Measurements from ENCODE around the gene BUD23.

Gene BUD23

DNA sequence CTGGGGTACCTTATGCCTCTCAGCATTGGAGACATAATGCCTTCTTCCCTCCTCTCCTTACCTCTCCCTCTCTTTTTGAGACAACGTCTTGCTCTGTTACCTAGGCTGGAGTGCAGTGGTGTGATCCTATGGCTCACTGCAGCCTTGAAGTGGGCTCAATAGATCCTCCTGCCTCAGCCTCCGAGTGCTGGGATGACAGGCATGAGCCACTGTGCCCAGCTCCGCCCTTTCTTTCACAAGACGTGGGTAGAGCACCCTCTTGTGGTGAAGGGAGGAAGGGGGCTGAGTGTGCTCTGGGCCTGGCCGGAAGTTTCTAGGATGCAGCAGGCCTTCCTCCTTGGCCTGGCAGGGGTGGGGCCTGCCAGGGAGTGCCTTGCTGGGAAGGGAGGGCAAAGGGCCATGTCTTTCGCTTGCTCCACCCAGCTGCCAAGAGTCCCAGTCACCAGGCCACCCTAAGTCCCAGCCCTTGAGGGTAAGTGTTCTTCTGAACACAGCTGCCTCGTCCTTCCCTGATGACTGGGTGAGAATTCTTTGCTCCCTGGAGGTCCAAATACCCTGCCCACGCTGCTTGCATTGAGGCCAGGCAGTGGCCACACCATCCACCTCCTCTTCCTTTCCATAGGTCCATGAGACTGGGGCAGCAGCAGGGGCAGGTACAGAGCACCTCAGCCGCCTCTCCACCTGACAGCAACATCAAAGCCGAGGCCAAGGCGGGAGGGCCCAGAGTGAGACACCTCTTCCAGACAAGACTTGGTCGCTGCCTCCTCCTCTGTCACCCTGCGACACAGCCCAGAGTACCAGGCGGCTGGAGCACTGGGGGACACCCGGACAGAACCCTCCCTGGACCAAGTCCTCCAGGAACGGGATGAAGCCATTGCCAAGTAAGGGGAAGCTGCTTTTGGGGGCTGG lies 51.5 kb downstream of the BUD23 start:
- TF ChIP-seq, protein P1, sequence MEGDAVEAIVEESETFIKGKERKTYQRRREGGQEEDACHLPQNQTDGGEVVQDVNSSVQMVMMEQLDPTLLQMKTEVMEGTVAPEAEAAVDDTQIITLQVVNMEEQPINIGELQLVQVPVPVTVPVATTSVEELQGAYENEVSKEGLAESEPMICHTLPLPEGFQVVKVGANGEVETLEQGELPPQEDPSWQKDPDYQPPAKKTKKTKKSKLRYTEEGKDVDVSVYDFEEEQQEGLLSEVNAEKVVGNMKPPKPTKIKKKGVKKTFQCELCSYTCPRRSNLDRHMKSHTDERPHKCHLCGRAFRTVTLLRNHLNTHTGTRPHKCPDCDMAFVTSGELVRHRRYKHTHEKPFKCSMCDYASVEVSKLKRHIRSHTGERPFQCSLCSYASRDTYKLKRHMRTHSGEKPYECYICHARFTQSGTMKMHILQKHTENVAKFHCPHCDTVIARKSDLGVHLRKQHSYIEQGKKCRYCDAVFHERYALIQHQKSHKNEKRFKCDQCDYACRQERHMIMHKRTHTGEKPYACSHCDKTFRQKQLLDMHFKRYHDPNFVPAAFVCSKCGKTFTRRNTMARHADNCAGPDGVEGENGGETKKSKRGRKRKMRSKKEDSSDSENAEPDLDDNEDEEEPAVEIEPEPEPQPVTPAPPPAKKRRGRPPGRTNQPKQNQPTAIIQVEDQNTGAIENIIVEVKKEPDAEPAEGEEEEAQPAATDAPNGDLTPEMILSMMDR (IDR thresholded peaks at IDR 0.05; ENCODE audit: low read depth, low read length, missing control alignments), result peak; percentile 78
- no peak overlapping the region for H3K4me3 ChIP-seq (ENCODE audit: low read depth, low read length)
- DNase-seq (ENCODE audit: low read depth), result peak; percentile 44
- in situ Hi-C loops (cut with HindIII; ENCODE audit: low sequenced_read_pairs), result no loop called here

DNA sequence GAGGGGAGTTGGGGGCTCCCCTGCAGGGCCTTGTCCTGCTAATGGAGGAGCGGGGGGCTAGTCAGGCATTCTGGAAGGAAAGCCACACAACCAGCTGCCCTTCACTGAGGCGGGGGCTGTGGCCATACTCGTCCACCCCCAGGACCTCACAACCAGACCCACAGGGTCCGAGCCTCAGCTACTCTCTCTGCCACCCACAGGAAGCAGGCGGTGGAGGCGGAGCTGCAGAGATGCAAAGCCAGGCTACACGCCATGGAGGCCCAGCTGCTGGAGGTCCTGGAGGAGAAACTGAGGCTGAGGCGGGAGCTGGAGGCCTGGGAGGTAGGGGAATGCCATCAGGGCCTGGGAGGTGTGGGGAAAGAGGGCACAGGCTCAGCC lies 52.1 kb downstream of the BUD23 start:
- no peak overlapping the region for H3K4me3 ChIP-seq (ENCODE audit: low read depth, low read length)
- in situ Hi-C loops (cut with HindIII; ENCODE audit: low sequenced_read_pairs), result no loop called here

GRCh38 chr7:73736885-73737284 lies 53.5 kb downstream of the BUD23 start:
- no peak overlapping the region for H3K4me3 ChIP-seq (ENCODE audit: low read depth, low read length)
- TF ChIP-seq, protein P1 (IDR thresholded peaks at IDR 0.05; ENCODE audit: low read depth, low read length, missing control alignments), result no peak
- in situ Hi-C loops (cut with HindIII; ENCODE audit: low sequenced_read_pairs), result no loop called here
- DNase-seq (ENCODE audit: low read depth), result no peak

More for the DNA sequence above, 52.1 kb downstream of the BUD23 start:
- DNase-seq (ENCODE audit: low read depth), result no peak
- TF ChIP-seq, protein P1 (IDR thresholded peaks at IDR 0.05; ENCODE audit: low read depth, low read length, missing control alignments), result no peak

GRCh38 chr7:73737491-73738219 lies 54.3 kb downstream of the BUD23 start:
- DNase-seq (ENCODE audit: low read depth), result no peak
- in situ Hi-C loops (cut with HindIII; ENCODE audit: low sequenced_read_pairs), result no loop called here
- TF ChIP-seq, protein P1 (IDR thresholded peaks at IDR 0.05; ENCODE audit: low read depth, low read length, missing control alignments), result no peak
- H3K4me3 ChIP-seq (ENCODE audit: low read depth, low read length), result peak overlapping the region; percentile 90

DNA sequence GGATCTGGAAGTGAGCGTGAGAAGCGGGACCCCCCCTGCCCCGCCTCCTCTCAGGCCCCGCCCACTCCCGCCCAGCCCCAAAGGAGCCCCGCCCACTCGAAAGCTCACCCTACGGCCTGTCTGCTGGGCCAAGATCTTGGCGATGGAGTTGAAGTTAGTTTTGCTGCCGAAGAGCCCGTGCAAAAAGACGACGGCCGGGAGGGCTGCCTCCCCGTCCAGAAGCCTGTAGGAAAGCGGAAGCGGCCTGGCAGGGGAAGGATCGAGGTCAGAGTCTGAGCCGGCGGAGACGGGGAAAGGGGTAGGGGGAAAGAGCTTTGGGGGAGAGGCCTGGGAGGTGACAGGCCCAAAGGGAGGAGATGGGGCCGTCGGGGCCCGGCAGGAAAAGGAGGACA lies 54.8 kb downstream of the BUD23 start:
- TF ChIP-seq, protein P1 (IDR thresholded peaks at IDR 0.05; ENCODE audit: low read depth, low read length, missing control alignments), result no peak
- no peak for DNase-seq (ENCODE audit: low read depth)
- peak overlapping the region; percentile 90 for H3K4me3 ChIP-seq (ENCODE audit: low read depth, low read length)
- in situ Hi-C loops (cut with HindIII; ENCODE audit: low sequenced_read_pairs), result no loop called here

GRCh38 chr7:73738612-73739386 lies 55.4 kb downstream of the BUD23 start, which contains the start of gene ABHD11:
Gene ABHD11 (minus strand): TSS chr7:73738802. CDS start chr7:73738770, 32 bp downstream.
- H3K4me3 ChIP-seq (ENCODE audit: low read depth, low read length), result peak within 1 kb of the TSS; percentile 90
- peak; percentile 89 for DNase-seq (ENCODE audit: low read depth)
- in situ Hi-C loops (cut with HindIII; ENCODE audit: low sequenced_read_pairs), result no loop called here
- TF ChIP-seq, protein P1 (IDR thresholded peaks at IDR 0.05; ENCODE audit: low read depth, low read length, missing control alignments), result no peak

Data from astrocyte of the cerebellum (primary cell).